Measurements from ENCODE around the gene STIP1. TPM values are rescaled to one million over a fixed set of nuclear protein-coding genes. Genes with fewer than 3 reads are reported as not detected.
A peak's percentile ranks its signal among the peaks of the same experiment; 100 is the strongest.

Gene STIP1
- total RNA-seq, 4 donors from 2014 or later = 67.5 to 86.0 (median 78.3) TPM

- no peak for DNase-seq (ENCODE audit: low spot score in 2 of 2)
- no peak for TF ChIP-seq POLR2A (IDR thresholded peaks at IDR 0.05)
- no peak for TF ChIP-seq CTCF (IDR thresholded peaks at IDR 0.05)
- intact Hi-C loops (cut with DNase I; ENCODE audit: low total_unique reads) = no loop called here
- H3K4me3 ChIP-seq (ENCODE audit: low read depth, poor library complexity, severe bottlenecking) = no peak overlapping the region
- WGBS, 2 donors = 83 to 87% methylated on average over 7 of the region's 7 CpGs
These were observed 2.1 kb upstream of the STIP1 start for GRCh38 chr11:64183890-64184289.

- peak in 1 of 3 donors; percentile 38 for TF ChIP-seq CTCF (IDR thresholded peaks at IDR 0.05)
- peak in 1 of 2 donors; percentile 85 for TF ChIP-seq POLR2A (IDR thresholded peaks at IDR 0.05)
- intact Hi-C loops (cut with DNase I; ENCODE audit: low total_unique reads) = no loop called here
- WGBS, 2 donors = 0 to 1% methylated on average over 25 to 41 of the region's 52 CpGs
- peak; percentile 82 to 97 for DNase-seq (ENCODE audit: low spot score in 2 of 2)
- H3K4me3 ChIP-seq (ENCODE audit: low read depth, poor library complexity, severe bottlenecking) = peak overlapping the region; percentile 45
These were observed 737 bp upstream of the STIP1 start for GRCh38 chr11:64185175-64185692.

GRCh38 chr11:64186492-64187165 is 658 bp downstream of the STIP1 start:
- DNase-seq (ENCODE audit: low spot score in 2 of 2) = no peak
- intact Hi-C loops (cut with DNase I; ENCODE audit: low total_unique reads) = no loop called here
- TF ChIP-seq CTCF (IDR thresholded peaks at IDR 0.05) (no peak), POLR2A (IDR thresholded peaks at IDR 0.05) (no peak)
- no peak overlapping the region for H3K4me3 ChIP-seq (ENCODE audit: low read depth, poor library complexity, severe bottlenecking)
- 1 to 2% methylated on average over 34 to 45 of the region's 48 CpGs for WGBS, 2 donors

- intact Hi-C loops (cut with DNase I; ENCODE audit: low total_unique reads) = no loop called here
- TF ChIP-seq CTCF (IDR thresholded peaks at IDR 0.05) (no peak), POLR2A (IDR thresholded peaks at IDR 0.05) (no peak)
- 83 to 86% methylated on average over 5 of the region's 5 CpGs for WGBS, 2 donors
- no peak for DNase-seq (ENCODE audit: low spot score in 2 of 2)
- H3K4me3 ChIP-seq (ENCODE audit: low read depth, poor library complexity, severe bottlenecking) = no peak overlapping the region
These were observed 6.5 kb downstream of the STIP1 start for GRCh38 chr11:64192434-64192833.

GRCh38 chr11:64196626-64197025 is 10.7 kb downstream of the STIP1 start:
- WGBS, 2 donors = 77 to 80% methylated on average over 9 of the region's 9 CpGs
- no peak overlapping the region for H3K4me3 ChIP-seq (ENCODE audit: low read depth, poor library complexity, severe bottlenecking)
- DNase-seq (ENCODE audit: low spot score in 2 of 2) = no peak
- intact Hi-C loops (cut with DNase I; ENCODE audit: low total_unique reads) = no loop called here
- no peak for TF ChIP-seq CTCF (IDR thresholded peaks at IDR 0.05)
- TF ChIP-seq POLR2A (IDR thresholded peaks at IDR 0.05) = no peak

GRCh38 chr11:64198511-64198910 is 12.5 kb downstream of the STIP1 start:
- 93 to 96% methylated on average over 2 of the region's 2 CpGs for WGBS, 2 donors
- TF ChIP-seq POLR2A (IDR thresholded peaks at IDR 0.05) (no peak), CTCF (IDR thresholded peaks at IDR 0.05) (no peak)
- intact Hi-C loops (cut with DNase I; ENCODE audit: low total_unique reads) = no loop called here

More at GRCh38 chr11:64198511-64198910, 12.5 kb downstream of the STIP1 start:
- DNase-seq (ENCODE audit: low spot score in 2 of 2) = no peak
- H3K4me3 ChIP-seq (ENCODE audit: low read depth, poor library complexity, severe bottlenecking) = no peak overlapping the region

All from lower leg skin (tissue), 4 donors.